ENCODE results near the gene WDR70. TPM values are rescaled to one million over a fixed set of nuclear protein-coding genes. Genes with fewer than 3 reads are reported as not detected.
"Not testable (repeated sequence)": the region's sequence is repeated elsewhere in the genome, so short reads cannot be mapped to it uniquely, and the experiment has no call there.

Gene WDR70
- total RNA-seq, 4 donors from 2014 or later, result 20.0 to 60.0 (median 23.0) TPM

- TF ChIP-seq EP300 (IDR thresholded peaks at IDR 0.05) (no peak), POLR2A (IDR thresholded peaks at IDR 0.05) (no peak), POLR2AphosphoS5 (IDR thresholded peaks at IDR 0.05) (no peak), CTCF (IDR thresholded peaks at IDR 0.05) (no peak)
- no peak for DNase-seq (ENCODE audit: low spot score in 2 of 2)
- H3K4me3 ChIP-seq, result no peak overlapping the region
- H3K36me3 ChIP-seq, result peaks cover 21% of the 10 kb centered on the region
- H3K27ac ChIP-seq, result no peak overlapping the region
- H3K4me1 ChIP-seq, result no peaks in the 10 kb centered on the region
- no peaks in the 10 kb centered on the region for H3K9me3 ChIP-seq
- no peaks in the 10 kb centered on the region for H3K27me3 ChIP-seq
- WGBS, result 98% methylated on average over 3 of the region's 3 CpGs
Measured at GRCh38 chr5:37517686-37518085, 138.6 kb downstream of the WDR70 start.

GRCh38 chr5:37518356-37518755 lies 139.2 kb downstream of the WDR70 start:
- not testable (repeated sequence) for H3K9me3 ChIP-seq; DNase-seq (ENCODE audit: low spot score in 2 of 2); H3K4me3 ChIP-seq; H3K27ac ChIP-seq; H3K4me1 ChIP-seq; H3K27me3 ChIP-seq
- H3K36me3 ChIP-seq, result peaks cover 21% of the 10 kb centered on the region
- 97% methylated on average over 5 of the region's 5 CpGs for WGBS

- WGBS, result 90% methylated on average over 22 of the region's 43 CpGs
- no peak for DNase-seq (ENCODE audit: low spot score in 2 of 2)
- TF ChIP-seq POLR2AphosphoS5 (IDR thresholded peaks at IDR 0.05) (no peak), POLR2A (IDR thresholded peaks at IDR 0.05) (no peak), EP300 (IDR thresholded peaks at IDR 0.05) (no peak), CTCF (IDR thresholded peaks at IDR 0.05) (no peak)
Measured at GRCh38 chr5:37519304-37519703, 140.2 kb downstream of the WDR70 start.

GRCh38 chr5:37519807-37520206 lies 140.7 kb downstream of the WDR70 start:
- H3K9me3 ChIP-seq, result no peaks in the 10 kb centered on the region
- no peaks in the 10 kb centered on the region for H3K4me1 ChIP-seq
- H3K27me3 ChIP-seq, result no peaks in the 10 kb centered on the region
- no peak overlapping the region for H3K27ac ChIP-seq
- TF ChIP-seq CTCF (IDR thresholded peaks at IDR 0.05) (no peak), EP300 (IDR thresholded peaks at IDR 0.05) (no peak), POLR2AphosphoS5 (IDR thresholded peaks at IDR 0.05) (no peak), POLR2A (IDR thresholded peaks at IDR 0.05) (no peak)
- WGBS, result 96% methylated on average over 1 of the region's 1 CpG
- DNase-seq (ENCODE audit: low spot score in 2 of 2), result no peak
- peaks cover 21% of the 10 kb centered on the region for H3K36me3 ChIP-seq
- no peak overlapping the region for H3K4me3 ChIP-seq

More at GRCh38 chr5:37519304-37519703, 140.2 kb downstream of the WDR70 start:
- Histone ChIP-seq H3K27me3 (no peaks in the 10 kb centered on the region), H3K9me3 (no peaks in the 10 kb centered on the region), H3K27ac (no peak overlapping the region), H3K36me3 (peaks cover 21% of the 10 kb centered on the region), H3K4me3 (no peak overlapping the region), H3K4me1 (no peaks in the 10 kb centered on the region)

- H3K9me3 ChIP-seq, result no peaks in the 10 kb centered on the region
- TF ChIP-seq CTCF (IDR thresholded peaks at IDR 0.05) (no peak), POLR2AphosphoS5 (IDR thresholded peaks at IDR 0.05) (no peak), EP300 (IDR thresholded peaks at IDR 0.05) (no peak), POLR2A (IDR thresholded peaks at IDR 0.05) (no peak)
- WGBS, result 100% methylated on average over 1 of the region's 1 CpG
Measured at GRCh38 chr5:37520811-37521210, 141.7 kb downstream of the WDR70 start.

More at GRCh38 chr5:37520811-37521210, 141.7 kb downstream of the WDR70 start:
- Histone ChIP-seq H3K36me3 (peaks cover 21% of the 10 kb centered on the region), H3K4me3 (no peak overlapping the region), H3K27ac (no peak overlapping the region), H3K4me1 (no peaks in the 10 kb centered on the region), H3K27me3 (no peaks in the 10 kb centered on the region)
- DNase-seq (ENCODE audit: low spot score in 2 of 2), result no peak

Data from suprapubic skin (tissue), 4 donors.